Measurements from ENCODE around the gene FNIP2.
A peak's percentile ranks its signal among the peaks of the same experiment; 100 is the strongest.
"Not testable (repeated sequence)": the region's sequence is repeated elsewhere in the genome, so short reads cannot be mapped to it uniquely, and the experiment has no call there.

FNIP2 gene

DNA sequence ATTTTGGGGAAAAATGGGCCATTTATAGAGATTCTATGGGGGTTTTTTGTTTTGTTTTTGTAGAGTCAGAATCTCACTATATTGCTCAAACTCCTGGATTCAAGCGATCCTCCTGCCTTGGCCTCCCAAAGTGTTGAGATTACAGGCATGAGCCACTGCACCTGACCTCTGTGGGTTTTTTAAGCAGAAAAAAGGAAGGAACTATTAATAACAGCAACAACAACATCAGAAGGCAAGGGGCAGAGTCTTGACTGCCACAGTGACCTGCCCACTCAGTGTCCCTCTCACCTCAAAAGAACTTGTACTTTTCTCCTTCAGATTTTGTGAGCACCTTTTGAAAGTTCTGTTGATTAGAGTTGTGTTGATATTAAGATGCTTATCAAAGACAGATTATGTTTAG, 48.1 kb downstream of the FNIP2 start:
- DNase-seq (ENCODE audit: low read depth) = no peak

GRCh38 chr4:158817562-158818296, 48.9 kb downstream of the FNIP2 start:
- DNase-seq (ENCODE audit: low read depth) = no peak

GRCh38 chr4:158818560-158819140, 49.8 kb downstream of the FNIP2 start:
- no peak for DNase-seq (ENCODE audit: low read depth)

GRCh38 chr4:158819942-158820786, 51.3 kb downstream of the FNIP2 start:
- DNase-seq (ENCODE audit: low read depth) = no peak

GRCh38 chr4:158821228-158821971, 52.6 kb downstream of the FNIP2 start:
- DNase-seq (ENCODE audit: low read depth) = no peak

DNA sequence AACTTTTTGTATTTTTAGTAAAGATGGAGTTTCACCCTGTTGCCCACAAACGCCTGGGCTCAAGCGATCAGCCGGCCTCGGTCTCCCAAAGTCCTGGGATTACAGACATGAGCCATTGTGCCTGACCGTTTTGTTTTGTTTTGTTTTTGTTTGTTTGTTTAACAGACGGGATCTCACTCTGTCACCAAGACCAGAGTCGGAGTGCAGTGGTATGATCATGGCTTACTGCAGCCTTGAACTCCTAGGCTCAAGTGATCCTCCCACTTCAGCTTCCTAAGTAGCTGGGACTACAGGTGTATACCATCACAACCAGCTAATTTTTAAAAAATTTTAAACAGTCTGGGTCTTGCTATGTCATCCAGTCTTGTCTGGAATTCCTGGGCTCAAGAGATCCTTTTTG, 53.5 kb downstream of the FNIP2 start:
- no peak for DNase-seq (ENCODE audit: low read depth)

- peak; percentile 10 for DNase-seq (ENCODE audit: low read depth)
Measured at GRCh38 chr4:158823461-158823873, 54.6 kb downstream of the FNIP2 start.

DNA sequence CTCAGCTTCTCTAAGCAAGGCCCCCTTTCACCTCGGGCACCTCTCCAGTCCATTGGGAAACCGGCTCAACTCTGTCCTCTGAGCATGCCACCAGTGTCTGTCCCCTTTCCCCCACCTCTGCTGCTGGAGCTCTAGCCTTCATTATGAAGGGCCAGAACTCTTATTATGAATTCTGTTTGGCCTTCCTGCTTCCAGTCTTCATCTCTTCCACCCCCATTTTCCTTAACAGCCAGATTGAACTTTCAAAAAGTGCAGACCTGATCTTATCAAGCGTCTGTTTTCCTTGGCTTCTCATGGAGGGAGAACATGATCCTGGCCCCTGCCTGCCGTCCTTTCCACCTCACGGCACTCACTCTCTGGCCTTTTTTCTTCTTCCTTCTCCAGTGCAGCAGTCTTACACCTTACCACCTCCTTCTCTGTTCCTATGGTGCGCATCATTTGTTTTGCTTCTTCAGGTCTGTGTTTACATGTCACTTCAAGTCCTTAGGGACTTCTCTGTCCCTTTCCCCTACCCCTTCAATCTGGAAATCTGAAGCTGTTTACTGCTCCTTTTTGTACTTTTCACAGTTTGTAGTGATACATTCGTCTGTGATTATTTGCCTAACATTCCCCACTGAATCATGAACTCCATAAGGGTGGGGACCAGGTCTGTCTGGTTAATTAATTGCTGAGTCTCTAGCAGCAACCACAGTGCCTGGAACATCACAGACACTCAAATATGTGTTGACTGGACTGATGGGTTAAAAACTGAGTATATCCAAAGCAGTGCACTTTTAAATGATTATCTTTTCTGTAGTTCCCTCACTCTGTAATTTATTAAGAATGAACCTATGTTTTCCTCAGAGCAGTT, 55.8 kb downstream of the FNIP2 start:
- no peak for DNase-seq (ENCODE audit: low read depth)

DNA sequence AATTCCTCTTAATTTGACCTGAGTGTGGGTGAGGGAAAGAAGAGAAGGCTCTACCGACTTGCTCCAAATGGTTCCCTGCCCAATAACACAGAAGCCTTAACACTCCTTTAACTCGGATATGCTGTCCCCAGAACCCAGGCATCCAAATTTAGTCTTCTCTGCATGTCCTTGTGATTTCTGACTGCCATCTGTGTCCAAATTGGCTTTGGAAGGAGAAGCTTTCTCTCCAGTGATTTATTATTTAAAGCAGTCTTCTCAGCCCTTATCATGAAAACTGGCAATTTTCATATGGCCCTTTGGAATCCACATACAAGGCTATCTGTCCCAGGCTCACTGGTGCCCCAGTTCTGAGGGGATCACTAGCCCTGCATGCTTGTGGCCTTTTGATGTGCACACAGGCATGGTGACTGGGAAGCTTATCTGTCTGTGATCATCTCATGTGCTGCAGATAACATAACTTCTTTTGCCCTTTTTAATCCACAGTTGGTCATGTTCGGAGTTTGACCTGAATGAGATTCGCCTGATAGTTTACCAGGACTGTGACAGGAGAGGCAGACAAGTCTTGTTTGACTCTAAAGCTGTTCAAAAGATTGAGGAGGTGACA, 56.7 kb downstream of the FNIP2 start:
- no peak for DNase-seq (ENCODE audit: low read depth)

GRCh38 chr4:158826057-158826456, 57.2 kb downstream of the FNIP2 start:
- no peak for DNase-seq (ENCODE audit: low read depth)

GRCh38 chr4:158826882-158827281, 58.1 kb downstream of the FNIP2 start:
- no peak for DNase-seq (ENCODE audit: low read depth)

- no peak for DNase-seq (ENCODE audit: low read depth)
Measured at GRCh38 chr4:158827543-158827981, 58.7 kb downstream of the FNIP2 start.

- not testable (repeated sequence) for DNase-seq (ENCODE audit: low read depth)
Measured at GRCh38 chr4:158828151-158828550, 59.3 kb downstream of the FNIP2 start.

GRCh38 chr4:158829254-158829653, 60.4 kb downstream of the FNIP2 start:
- no peak for DNase-seq (ENCODE audit: low read depth)

DNA sequence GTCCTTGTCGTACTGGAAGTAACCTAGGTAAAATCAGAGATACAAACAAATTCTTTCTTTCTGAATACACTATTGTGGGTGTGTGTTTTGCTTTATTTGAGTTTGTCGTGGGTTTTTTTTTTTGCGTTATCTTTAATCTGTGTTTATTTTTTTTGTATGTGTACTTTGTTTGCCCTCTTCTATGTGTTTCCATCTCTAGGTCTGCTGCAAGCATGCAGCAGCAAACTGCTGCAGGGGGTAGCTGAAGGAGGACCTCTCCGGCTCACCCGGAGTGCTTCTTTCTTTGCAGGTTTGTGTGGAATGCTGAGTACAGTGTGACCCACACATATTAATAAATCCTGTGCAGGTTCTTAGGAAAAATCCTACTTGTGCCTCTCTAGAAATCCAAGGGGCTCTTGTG, 64.8 kb downstream of the FNIP2 start:
- no peak for DNase-seq (ENCODE audit: low read depth)

- no peak for DNase-seq (ENCODE audit: low read depth)
Measured at GRCh38 chr4:158835226-158836001, 66.6 kb downstream of the FNIP2 start.

GRCh38 chr4:158836002-158836369, 67.2 kb downstream of the FNIP2 start:
- DNase-seq (ENCODE audit: low read depth) = no peak

DNA sequence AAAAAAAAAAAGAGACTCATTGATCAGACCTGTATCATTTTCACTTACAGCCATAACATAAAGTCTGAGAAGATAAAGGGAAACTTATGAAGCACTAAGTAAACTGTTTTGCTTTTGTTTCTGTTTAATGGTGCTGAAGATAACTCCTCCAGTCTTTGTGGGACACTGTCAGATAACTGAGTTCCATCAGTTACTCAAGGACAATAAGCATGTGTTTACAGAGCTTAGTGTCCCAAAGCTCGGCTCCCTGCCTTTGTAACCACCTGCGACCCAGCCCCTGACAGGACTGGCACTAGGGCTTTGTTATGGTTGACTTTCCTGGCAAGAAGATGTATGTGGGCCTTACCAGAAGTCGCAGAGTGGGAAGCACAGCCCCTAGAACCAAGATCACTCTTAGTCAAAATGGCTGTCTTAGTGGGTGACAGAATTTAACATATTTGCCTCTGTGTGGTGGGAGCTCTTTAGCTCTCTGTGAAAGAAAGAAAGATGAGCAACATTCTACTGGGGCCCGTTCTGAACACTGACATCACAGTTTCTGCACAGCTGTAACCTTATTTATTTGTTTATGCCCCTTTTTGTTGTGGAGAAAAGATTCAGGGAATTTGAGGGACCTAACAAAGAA, 68.1 kb downstream of the FNIP2 start:
- DNase-seq (ENCODE audit: low read depth) = no peak

- no peak for DNase-seq (ENCODE audit: low read depth)
Measured at GRCh38 chr4:158837527-158838141, 68.8 kb downstream of the FNIP2 start.

Measured in activated T-cell treated with anti-CD3 and anti-CD28 coated beads for 48 hours (primary cell).